ENCODE data around the gene CACNB2.

DNA sequence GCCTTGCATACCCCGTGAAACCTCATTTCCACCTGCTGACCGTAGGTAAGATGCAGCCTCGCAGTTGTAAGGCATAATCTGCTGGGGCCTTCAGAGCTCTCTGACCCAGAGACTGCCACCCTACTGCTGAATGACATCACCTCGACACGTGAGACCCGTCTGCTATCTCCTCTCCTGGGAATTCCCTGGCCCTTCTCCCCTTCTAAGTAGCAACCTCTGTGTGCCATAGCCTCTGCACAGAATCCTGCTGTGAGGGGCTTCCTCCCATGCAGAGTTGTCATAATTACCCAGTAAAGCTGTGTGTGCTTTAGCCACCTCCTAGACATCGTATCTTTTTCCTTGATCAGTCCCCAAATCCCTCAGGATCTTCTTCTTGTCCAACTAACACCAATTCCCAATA, 106.7 kb downstream of the CACNB2 start:
- TF ChIP-seq POLR2AphosphoS5 (IDR thresholded peaks at IDR 0.05; ENCODE audit: insufficient read depth, low read depth, low read length) (no peak), CTCF (IDR thresholded peaks at IDR 0.05; ENCODE audit: extremely low read depth in 1 of 2, insufficient read depth in 1 of 2, low read depth in 1 of 2, low read length in 2 of 2) (no peak), POLR2A (IDR thresholded peaks at IDR 0.05; ENCODE audit: low read depth, low read length) (no peak), EZH2 (IDR thresholded peaks at IDR 0.05; ENCODE audit: borderline replicate concordance, low read depth, low read length, severe bottlenecking) (no peak), MYC (IDR thresholded peaks at IDR 0.05; ENCODE audit: low read depth, low read length) (no peak), JUN (IDR thresholded peaks at IDR 0.05; ENCODE audit: borderline replicate concordance, insufficient read depth, insufficient read length, low read depth) (no peak), GATA2 (IDR thresholded peaks at IDR 0.05; ENCODE audit: insufficient read depth, insufficient read length, low read depth, low read length) (no peak)
- TF ChIP-seq, protein P1, sequence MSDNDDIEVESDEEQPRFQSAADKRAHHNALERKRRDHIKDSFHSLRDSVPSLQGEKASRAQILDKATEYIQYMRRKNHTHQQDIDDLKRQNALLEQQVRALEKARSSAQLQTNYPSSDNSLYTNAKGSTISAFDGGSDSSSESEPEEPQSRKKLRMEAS (IDR thresholded peaks at IDR 0.05; ENCODE audit: insufficient read depth, insufficient read length), result no peak

All from endothelial cell of umbilical vein (primary cell).